MG63 (cell line): ENCODE results near the gene GMDS. TPM values are rescaled to one million over a fixed set of nuclear protein-coding genes. Genes with fewer than 3 reads are reported as not detected.

Experiments used
- DNase-seq: peaks from one replicate; pipeline ENCODE4 v3.0.0-alpha.2; 2020
- H3K27me3 ChIP-seq: fragments of 250-450 bp; sonication (Bioruptor Pico); 2 replicates; pipeline ENCODE4 v1.5.1; 2020; ENCODE audit warnings: mild to moderate bottlenecking, moderate library complexity
- H3K36me3 ChIP-seq: fragments of 250-450 bp; sonication (Bioruptor Pico); 2 replicates; pipeline ENCODE4 v1.5.1; 2020; ENCODE audit warnings: mild to moderate bottlenecking, moderate library complexity
- H3K4me3 ChIP-seq: fragments of 250-450 bp; sonication (Bioruptor Pico); 2 replicates; pipeline ENCODE4 v1.5.1; 2020; ENCODE audit warnings: mild to moderate bottlenecking, moderate library complexity
- H3K9me3 ChIP-seq: fragments of 250-450 bp; sonication (Bioruptor Pico); 2 replicates; pipeline ENCODE4 v1.5.1; 2020; ENCODE audit warnings: mild to moderate bottlenecking, moderate library complexity
- total RNA-seq: library from RNA; depleted of rRNA; stranded (reverse); fragments of >200 nt; shearing (Covaris generic); gene quantifications from 2 replicates; pipeline ENCODE4 v1.2.3, GENCODE V29; 2014; ENCODE audit warnings: low replicate concordance

The GMDS gene
- total RNA-seq, 1 experiment from 2014 or later: 1.8 TPM

DNA sequence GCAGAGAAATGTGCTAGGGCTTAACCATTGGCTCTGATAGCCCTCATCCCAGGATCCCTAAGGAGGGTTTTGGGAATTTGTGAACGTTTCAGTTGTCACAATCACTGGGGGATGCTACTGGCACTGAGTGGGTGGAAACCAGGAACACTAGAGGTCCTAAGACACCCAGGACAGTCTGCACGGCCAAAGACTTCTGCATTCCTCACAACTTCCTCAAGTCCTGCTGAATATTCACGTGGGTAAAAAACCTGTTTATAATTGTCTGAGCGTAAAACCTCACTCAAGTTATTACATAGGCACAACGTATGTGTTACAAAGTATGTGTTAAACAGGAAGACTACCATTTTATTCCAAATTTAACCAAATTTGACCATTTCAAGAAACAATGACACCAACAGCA is 52.4 kb downstream of the GMDS start:
- H3K36me3 ChIP-seq: no peaks in the 10 kb centered on the region
- DNase-seq: no peak

DNA sequence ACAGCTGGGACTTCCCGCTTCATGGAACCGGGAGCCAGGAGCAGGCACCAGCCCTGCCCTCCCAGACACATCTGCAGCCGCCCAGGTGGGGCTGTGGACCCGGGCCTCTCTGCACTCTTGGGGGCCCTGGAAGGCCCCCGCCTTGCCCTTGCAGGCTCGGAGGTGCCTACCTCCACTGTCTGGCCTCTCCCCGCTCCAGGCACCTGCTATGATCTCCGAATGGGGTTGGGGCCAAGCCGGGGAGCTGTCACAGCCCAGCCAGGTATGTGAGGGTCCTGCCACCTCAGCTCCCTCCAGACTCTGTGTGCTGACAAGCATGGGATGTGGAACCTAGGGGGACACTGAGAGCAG is 54.0 kb downstream of the GMDS start:
- Histone ChIP-seq H3K4me3 (no peak overlapping the region), H3K27me3 (no peaks in the 10 kb centered on the region), H3K9me3 (no peaks in the 10 kb centered on the region), H3K36me3 (no peaks in the 10 kb centered on the region)
- no peak for DNase-seq

More for the DNA sequence above, 52.4 kb downstream of the GMDS start:
- H3K4me3 ChIP-seq: no peak overlapping the region
- H3K9me3 ChIP-seq: no peaks in the 10 kb centered on the region
- H3K27me3 ChIP-seq: no peaks in the 10 kb centered on the region

DNA sequence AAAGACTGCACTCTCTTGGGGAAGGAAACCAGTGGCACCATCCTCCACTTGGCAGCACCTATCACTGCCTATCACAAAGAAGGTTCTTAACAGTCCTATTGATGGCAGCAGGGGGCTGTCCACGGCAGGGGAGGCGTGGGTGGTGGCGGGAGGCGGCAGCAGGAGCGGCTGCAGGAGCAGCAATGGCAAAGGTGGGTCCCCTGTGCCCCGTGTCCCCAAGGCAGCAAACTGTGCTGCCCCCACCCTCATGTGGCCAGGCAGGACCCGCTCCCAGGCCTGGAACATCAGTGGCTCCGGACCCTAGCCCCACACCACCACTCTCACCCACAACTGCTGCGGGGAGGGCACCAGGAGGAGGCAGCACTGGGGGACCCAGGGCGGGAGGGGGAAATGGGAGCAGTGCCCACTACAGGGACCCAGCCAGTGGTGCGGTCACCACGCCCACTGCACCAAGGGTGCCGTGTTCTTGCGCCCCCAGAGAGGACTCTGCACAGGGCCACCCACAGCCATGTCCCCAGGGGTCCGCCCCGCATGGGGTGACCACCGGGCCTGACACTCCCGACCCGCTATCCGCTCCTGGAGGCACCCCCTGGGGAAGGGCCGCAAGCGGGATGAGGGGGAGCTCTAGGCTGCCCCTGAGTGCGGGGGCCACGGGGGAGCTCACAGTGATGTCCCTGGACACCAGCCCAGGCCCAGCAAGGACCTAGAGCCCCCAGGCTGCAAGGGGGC is 54.6 kb downstream of the GMDS start:
- Histone ChIP-seq H3K27me3 (no peaks in the 10 kb centered on the region), H3K4me3 (no peak overlapping the region), H3K36me3 (no peaks in the 10 kb centered on the region), H3K9me3 (no peaks in the 10 kb centered on the region)
- no peak for DNase-seq

DNA sequence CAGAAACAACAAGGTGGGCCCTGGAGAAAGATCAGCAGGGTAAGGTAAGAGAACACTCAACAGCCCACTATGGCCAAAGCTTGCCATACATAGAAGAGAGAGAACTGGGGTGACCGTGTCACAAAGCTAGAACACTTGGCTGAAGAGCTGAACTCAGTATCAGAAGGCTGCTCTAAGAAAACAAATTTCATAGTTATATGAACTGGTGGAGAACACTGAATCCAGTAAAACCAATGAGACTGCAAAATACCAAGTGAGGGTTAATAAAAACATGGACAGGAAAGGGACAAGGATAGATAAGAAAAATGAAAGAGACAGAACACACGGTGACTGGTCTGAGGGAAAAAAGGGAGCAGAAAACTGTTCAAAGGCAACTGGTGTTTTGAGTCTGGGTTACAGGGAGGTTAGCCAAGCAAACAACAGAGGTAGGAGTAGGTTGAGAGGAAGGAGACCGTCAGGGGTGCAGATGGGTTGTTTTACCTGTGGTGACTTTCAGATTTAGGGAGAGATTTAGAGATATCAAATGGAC is 56.5 kb downstream of the GMDS start:
- Histone ChIP-seq H3K36me3 (no peaks in the 10 kb centered on the region), H3K4me3 (no peak overlapping the region), H3K9me3 (no peaks in the 10 kb centered on the region), H3K27me3 (no peaks in the 10 kb centered on the region)
- DNase-seq: no peak

DNA sequence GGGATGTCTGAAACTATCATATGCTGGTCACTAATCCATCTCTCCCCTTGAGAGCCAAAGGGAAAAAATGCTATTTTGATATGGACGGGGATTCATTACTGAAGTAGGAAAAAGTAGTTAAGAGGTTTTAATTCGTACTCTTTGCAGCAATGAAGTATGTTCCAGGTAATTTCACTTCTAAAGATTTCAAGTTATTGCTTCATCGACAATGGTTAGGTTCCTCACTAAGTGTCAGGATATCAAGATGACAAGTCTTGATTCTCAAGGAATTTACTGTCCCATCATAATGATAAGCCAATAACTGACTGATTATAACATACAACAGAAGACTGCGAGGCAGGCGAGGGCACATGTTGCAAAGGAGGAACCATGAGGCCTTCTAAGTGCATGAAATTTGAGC is 57.0 kb downstream of the GMDS start:
- H3K36me3 ChIP-seq: no peaks in the 10 kb centered on the region

DNA sequence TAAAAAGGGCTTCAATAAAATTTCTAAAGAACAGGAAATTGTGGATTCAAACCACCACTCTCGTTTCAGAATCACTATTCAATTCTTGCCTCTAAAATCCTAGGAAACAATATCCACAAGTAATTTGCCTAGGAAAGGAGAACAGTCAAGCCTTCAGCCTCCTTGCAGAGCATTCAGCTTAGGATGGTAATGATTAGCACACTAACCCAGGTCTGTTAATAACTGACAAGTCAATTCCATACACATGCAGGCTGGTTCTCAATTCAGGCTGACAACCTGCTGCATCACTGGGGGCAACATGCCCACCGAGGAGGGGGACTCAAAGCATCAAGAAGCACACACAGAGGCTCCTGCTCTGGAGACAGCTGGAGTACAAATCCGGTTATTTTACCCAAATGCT is 57.6 kb downstream of the GMDS start:
- Histone ChIP-seq H3K36me3 (no peaks in the 10 kb centered on the region), H3K27me3 (no peaks in the 10 kb centered on the region), H3K4me3 (no peak overlapping the region), H3K9me3 (no peaks in the 10 kb centered on the region)
- DNase-seq: no peak

More for the DNA sequence above, 57.0 kb downstream of the GMDS start:
- H3K9me3 ChIP-seq: no peaks in the 10 kb centered on the region
- no peaks in the 10 kb centered on the region for H3K27me3 ChIP-seq
- no peak overlapping the region for H3K4me3 ChIP-seq
- DNase-seq: no peak

DNA sequence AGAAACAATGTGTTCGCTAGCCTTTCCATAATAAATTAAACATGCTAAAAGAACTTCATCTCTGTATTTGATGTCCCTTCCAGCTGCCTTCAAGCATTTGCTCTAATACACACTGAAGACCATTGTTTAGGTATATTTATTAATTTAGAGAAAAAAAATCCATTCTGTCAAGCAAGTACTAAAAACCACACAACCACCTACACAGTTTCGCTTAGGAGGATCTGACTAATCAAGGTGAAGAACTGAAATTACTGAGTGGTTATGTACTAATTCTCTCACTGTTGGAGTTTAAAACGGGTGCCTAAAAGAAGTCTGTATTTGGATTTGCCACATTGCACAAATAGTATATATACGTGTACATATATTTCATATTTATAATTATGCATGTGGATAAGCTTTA is 58.9 kb downstream of the GMDS start:
- no peak for DNase-seq
- no peaks in the 10 kb centered on the region for H3K27me3 ChIP-seq

DNA sequence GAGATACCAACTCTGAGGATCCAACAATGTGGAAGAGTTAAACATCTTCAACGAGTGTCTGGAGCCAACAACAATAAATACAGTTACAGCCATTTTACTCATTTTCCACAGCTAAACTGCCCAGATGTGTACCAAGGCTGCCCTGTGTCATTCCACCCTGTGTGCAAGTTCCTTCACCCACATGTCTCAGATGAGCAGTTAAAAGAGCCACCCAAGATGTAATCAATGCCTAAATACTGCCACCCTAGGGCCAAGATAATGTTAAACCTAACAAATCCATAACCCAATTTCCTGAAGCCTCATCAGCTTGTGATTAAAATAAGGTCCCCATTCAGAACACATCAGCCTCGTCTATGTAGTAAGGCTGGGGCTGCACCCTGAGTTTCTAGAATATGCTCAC is 59.9 kb downstream of the GMDS start:
- no peaks in the 10 kb centered on the region for H3K36me3 ChIP-seq
- no peak overlapping the region for H3K4me3 ChIP-seq
- DNase-seq: no peak
- no peaks in the 10 kb centered on the region for H3K9me3 ChIP-seq
- no peaks in the 10 kb centered on the region for H3K27me3 ChIP-seq

More for the DNA sequence above, 58.9 kb downstream of the GMDS start:
- Histone ChIP-seq H3K9me3 (no peaks in the 10 kb centered on the region), H3K36me3 (no peaks in the 10 kb centered on the region), H3K4me3 (no peak overlapping the region)

DNA sequence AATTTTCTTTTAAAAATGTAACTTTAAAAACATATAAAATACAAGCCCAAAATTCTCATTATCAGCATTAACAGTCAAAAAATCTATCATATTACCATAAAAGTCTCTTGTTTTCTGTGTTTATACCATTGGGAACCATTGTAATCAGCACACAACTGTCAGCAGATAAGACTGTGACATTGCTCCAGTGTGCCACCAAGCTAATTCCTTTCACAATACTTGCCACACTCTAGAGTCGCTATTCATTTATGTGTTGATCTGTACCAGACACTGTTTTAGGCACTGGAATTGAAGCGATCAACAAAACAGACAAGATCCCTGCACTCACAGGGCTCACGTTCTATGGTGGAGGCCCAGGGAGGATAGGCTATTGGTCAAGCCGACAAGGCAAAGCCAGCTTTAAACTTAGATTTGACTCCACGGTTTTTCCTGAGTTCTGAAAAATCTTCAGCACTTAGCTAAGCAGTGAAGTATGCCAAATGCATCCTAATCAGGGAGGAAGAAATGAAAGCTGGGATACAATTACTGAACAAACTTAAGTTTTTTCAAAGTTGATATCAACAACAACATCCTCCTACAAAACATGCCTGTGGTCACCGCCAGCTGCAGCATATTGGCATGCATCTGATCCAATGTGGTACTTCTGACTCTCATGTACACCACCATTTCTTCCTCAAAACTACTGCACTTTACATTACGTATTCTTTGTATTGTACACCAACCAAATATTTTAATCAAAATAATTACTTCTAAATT is 60.5 kb downstream of the GMDS start:
- no peak for DNase-seq
- H3K4me3 ChIP-seq: no peak overlapping the region
- H3K9me3 ChIP-seq: no peaks in the 10 kb centered on the region
- no peaks in the 10 kb centered on the region for H3K27me3 ChIP-seq
- H3K36me3 ChIP-seq: no peaks in the 10 kb centered on the region

DNA sequence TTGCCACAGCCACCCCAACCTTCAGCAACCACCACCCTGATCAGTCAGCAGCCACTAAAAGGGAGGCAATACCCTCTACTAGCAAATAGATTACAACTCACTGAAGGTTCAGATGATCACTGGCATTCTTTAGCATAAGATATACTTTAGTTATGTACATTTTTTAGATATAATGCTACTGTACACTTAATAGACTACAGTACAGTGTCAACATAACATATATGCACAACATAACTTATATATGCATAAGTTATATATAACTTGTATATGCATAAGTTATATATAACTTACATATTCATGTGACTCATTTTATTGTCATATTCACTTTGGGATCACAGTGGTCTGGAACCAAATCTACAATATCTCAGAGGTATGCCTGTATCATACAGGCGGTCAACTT is 61.7 kb downstream of the GMDS start:
- DNase-seq: no peak
- Histone ChIP-seq H3K27me3 (no peaks in the 10 kb centered on the region), H3K4me3 (no peak overlapping the region), H3K9me3 (no peaks in the 10 kb centered on the region), H3K36me3 (no peaks in the 10 kb centered on the region)

DNA sequence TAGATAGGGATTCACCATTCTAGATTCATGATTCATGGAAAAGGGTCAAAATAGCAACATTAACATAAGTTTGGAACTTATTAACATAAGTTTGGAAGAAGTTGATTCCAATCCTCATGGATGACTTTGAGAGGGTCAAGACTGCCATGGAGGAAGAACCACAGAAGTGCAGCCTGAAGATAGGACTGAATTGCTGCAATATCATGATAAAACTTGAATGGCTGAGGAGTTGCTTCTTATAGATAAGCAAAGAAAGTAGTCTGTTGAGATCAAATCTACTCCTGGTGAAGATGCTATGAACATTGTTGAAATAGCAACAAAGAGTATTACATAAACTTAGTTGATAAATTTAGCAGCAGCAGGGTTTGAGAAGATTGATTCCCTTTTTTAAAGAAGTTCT is 62.2 kb downstream of the GMDS start:
- DNase-seq: no peak
- Histone ChIP-seq H3K9me3 (no peaks in the 10 kb centered on the region), H3K4me3 (no peak overlapping the region), H3K36me3 (no peaks in the 10 kb centered on the region), H3K27me3 (no peaks in the 10 kb centered on the region)

DNA sequence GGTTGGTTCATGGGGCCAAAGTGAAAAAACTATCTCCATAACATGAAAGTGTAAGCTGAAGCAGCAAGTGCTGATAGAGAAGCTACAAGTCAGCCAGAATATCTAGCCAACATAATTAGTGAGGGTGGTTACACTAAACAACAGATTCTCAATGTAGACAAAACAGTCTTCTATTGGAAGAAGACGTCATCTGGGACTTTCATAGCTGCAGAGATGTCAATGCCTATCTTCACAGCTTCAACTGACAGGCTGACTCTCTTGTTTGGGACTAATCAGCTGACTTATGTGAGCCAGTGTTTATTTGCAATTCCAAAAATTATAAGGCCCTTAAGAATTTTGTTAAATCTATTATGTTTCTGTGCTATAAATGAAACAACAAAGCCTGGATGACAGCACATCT is 63.2 kb downstream of the GMDS start:
- Histone ChIP-seq H3K4me3 (no peak overlapping the region), H3K36me3 (no peaks in the 10 kb centered on the region), H3K27me3 (no peaks in the 10 kb centered on the region), H3K9me3 (no peaks in the 10 kb centered on the region)
- DNase-seq: no peak

DNA sequence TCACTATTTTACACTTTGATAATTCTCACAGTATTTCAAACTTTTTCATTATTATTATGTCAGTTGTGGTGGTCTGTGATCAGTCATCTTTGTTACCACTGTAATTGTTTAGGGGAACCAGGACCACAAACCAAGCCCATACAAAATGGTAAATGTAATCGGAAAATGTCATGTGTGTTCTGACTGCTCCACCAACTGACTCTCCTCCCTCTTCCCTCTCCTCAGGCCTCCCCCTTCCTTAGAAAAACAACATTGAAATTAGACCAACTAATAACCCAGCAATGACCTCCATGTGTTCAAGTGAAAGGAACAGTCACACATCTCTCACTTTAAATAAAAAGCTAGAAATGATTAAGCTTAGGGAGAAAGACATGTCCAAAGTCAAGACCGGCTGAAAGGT is 63.8 kb downstream of the GMDS start:
- DNase-seq: no peak
- H3K36me3 ChIP-seq: no peaks in the 10 kb centered on the region
- no peaks in the 10 kb centered on the region for H3K27me3 ChIP-seq
- no peaks in the 10 kb centered on the region for H3K9me3 ChIP-seq
- no peak overlapping the region for H3K4me3 ChIP-seq

DNA sequence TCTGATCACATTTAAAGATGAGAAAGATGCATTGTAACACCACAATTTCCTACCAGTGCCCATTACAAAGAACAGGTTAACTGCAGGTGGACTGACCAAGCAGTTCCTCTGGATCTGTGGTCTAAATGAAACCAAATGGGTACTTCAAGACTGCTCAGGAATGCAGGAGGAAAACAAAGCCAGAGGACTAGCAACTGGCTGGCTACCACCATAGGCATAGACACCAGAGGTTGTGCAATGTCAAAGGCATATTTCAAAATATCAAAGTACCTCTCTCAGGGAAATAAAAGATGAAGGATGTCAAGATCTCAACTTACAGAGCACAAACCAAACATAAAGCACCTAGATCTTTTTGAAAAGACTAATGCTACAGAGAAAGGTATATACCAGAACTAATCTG is 65.5 kb downstream of the GMDS start:
- Histone ChIP-seq H3K27me3 (no peaks in the 10 kb centered on the region), H3K9me3 (no peaks in the 10 kb centered on the region), H3K36me3 (no peaks in the 10 kb centered on the region), H3K4me3 (no peak overlapping the region)
- no peak for DNase-seq

DNA sequence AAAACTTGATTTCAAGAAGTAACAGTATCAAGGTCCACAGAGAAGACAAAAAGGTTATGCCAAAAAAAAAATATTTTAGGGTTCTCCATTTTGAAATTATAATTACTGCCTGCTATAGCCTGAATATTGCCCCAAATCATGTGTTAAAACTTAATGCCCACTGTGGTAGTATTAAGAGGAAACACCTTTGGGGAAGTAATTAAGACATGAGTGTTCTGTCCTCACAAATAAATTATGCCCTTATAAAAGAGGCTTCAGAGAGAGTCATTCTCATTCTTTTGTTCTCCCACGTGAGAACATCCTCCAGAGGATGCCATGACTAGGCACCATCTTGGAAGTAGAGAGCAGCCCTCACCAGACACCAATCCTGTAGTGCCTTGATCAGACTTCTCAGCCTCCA is 66.2 kb downstream of the GMDS start:
- Histone ChIP-seq H3K27me3 (no peaks in the 10 kb centered on the region), H3K4me3 (no peak overlapping the region), H3K9me3 (no peaks in the 10 kb centered on the region), H3K36me3 (no peaks in the 10 kb centered on the region)
- no peak for DNase-seq

DNA sequence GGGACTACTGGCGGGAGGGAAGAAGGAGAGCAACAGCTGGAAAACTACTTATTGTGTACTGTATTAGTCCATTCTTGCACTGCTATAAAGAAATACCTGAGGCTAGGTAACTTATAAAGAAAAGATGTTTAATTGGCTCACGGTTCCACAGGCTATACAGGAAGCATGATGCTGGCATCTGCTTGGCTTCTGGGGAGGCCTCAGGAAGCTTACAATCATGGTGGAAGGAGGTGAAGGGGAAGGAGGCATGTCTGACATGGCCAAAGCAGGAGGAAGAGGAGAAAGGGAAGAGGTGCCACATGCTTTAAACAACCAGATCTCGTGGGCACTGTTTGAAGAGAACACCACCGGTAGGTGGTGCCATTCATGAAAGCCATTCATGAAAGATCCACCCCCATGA is 67.3 kb downstream of the GMDS start:
- no peaks in the 10 kb centered on the region for H3K36me3 ChIP-seq
- DNase-seq: no peak
- H3K4me3 ChIP-seq: no peak overlapping the region
- no peaks in the 10 kb centered on the region for H3K27me3 ChIP-seq
- H3K9me3 ChIP-seq: no peaks in the 10 kb centered on the region

DNA sequence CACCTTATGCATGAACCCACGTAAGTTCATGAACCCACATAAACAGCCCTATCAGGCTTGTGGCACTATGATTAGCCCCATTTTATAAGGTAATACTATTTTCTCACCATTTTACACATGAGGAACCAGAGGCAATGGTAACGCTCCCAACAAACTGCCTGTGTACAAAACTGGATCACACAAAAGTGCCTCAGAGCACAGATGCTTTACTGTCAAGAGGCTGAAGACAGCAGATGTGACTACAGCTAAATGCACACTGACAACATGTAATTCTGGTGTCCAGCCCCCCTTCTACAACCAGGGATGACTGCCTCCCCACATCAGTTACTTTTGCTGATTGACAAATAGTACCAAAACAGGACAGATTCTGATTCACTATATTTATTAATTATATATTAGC is 69.6 kb downstream of the GMDS start:
- H3K27me3 ChIP-seq: no peaks in the 10 kb centered on the region
- no peak for DNase-seq
- no peaks in the 10 kb centered on the region for H3K36me3 ChIP-seq
- H3K9me3 ChIP-seq: no peaks in the 10 kb centered on the region
- no peak overlapping the region for H3K4me3 ChIP-seq
